B cell (primary cell): ENCODE results near the gene IGHMBP2.

Experiments
- CTCF ChIP-seq: fragments of 200-600 bp; IDR thresholded peaks from one replicate; pipeline ENCODE4 v1.8.0; 2022; ENCODE audit warnings: antibody characterized with exemption, mild to moderate bottlenecking
- EZH2 ChIP-seq: IDR thresholded peaks from 2 replicates; pipeline ENCODE4 v1.6.1; 2012; ENCODE audit warnings: borderline replicate concordance, low read depth, mild to moderate bottlenecking, moderate library complexity, low read length; ENCODE audit not compliant: insufficient read depth, poor library complexity, severe bottlenecking

- no peak for TF ChIP-seq CTCF
- TF ChIP-seq EZH2, result no peak
Observed at GRCh38 chr11:68857037-68857586, 46.6 kb upstream of the IGHMBP2 start.
